H1 (cell line): ENCODE results near the gene ADAM21. TPM values are rescaled to one million over a fixed set of nuclear protein-coding genes. Genes with fewer than 3 reads are reported as not detected.

Source experiments
- GABPA ChIP-seq: IDR thresholded peaks from 2 replicates; pipeline ENCODE4 v1.6.1; 2011; ENCODE audit warnings: mild to moderate bottlenecking, low read length, moderate library complexity, borderline replicate concordance; ENCODE audit not compliant: insufficient read depth
- SAP30 ChIP-seq: fragments of 300-600 bp; sonication (generic); IDR thresholded peaks from 2 replicates; pipeline ENCODE4 v1.7.1; 2012; ENCODE audit warnings: low read length, moderate library complexity, mild to moderate bottlenecking, inconsistent platforms; ENCODE audit not compliant: insufficient read depth, insufficient replicate concordance
- polyA plus RNA-seq, 7 experiments: library from polyadenylated mRNA; depleted of rRNA in 3 of 7; stranded (reverse) in 5 of 7; unstranded in 2 of 7; fragments of >200 nt in 5 of 7; fragments of 200-250 nt in 2 of 7; gene quantifications; 1 replicate in 5 of 7; 2 replicates in 1 of 7; 4 replicates in 1 of 7; pipeline versions ENCODE4 v1.2.1 to v1.2.3, GENCODE V29; 2011 to 2013; ENCODE audit warnings: missing spikeins in 2 of 7, mixed read lengths in 2 of 7
- total RNA-seq: library from RNA; stranded (reverse); fragmentation: NEBNext Ultra II Directional; extraction: Animal tissue kit (Norgen Biotek cat#: 25700); gene quantifications from 2 replicates; pipeline ENCODE4 v1.2.1, GENCODE V29; 2021

ADAM21 gene
- total and polyA plus RNA-seq, 2 of the 8 experiments (the other 6 are each of a cell fraction or from before 2014, with no cell fraction given), result 0.09 TPM; not detected in 1

DNA sequence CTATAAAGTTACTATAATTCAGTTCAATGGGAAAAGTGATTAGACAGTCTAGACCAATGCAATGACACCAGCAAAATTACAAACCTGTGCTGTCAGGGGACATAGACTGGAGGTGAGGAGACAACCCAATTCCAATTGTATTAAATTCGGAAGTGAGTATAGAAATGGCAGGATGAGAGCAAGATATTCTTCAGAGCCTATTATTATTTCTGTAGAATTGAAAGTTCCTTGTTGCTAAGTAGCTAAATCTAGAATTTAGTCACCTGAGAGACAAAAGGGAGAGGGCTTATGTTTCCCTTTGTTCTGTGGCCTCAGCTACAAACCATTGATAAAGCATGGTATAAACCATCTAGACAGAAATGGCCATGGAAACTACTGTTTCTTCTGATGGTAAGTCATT lies at the start of gene ADAM21 (continued):
- TF ChIP-seq SAP30 (no peak), GABPA (no peak)
